ENCODE results near the gene RAMP2.
"Not testable (repeated sequence)": the region's sequence is repeated elsewhere in the genome, so short reads cannot be mapped to it uniquely, and the experiment has no call there.

The RAMP2 gene

GRCh38 chr17:42769964-42770363, 8.9 kb downstream of the RAMP2 start:
- DNase-seq: not testable (repeated sequence)

GRCh38 chr17:42772945-42773289, 11.9 kb downstream of the RAMP2 start:
- no peak for DNase-seq

GRCh38 chr17:42773290-42774035, 12.4 kb downstream of the RAMP2 start, which contains the start of gene VPS25:
Gene VPS25, plus strand, starts transcription at chr17:42773449. Its CDS starts 27 bp downstream, at chr17:42773476.
- no peak for DNase-seq

GRCh38 chr17:42774066-42774745, 13.2 kb downstream of the RAMP2 start:
- no peak for DNase-seq

GRCh38 chr17:42775534-42776098, 14.6 kb downstream of the RAMP2 start:
- no peak for DNase-seq

- no peak for DNase-seq
Observed at GRCh38 chr17:42778570-42778969, 17.5 kb downstream of the RAMP2 start.

GRCh38 chr17:42779304-42779935, 18.4 kb downstream of the RAMP2 start:
- no peak for DNase-seq

GRCh38 chr17:42779936-42780850, 19.2 kb downstream of the RAMP2 start, which contains the start of gene WNK4:
Gene WNK4, plus strand, starts transcription at chr17:42780610. Its CDS starts 89 bp downstream, at chr17:42780699.
- no peak for DNase-seq

- no peak for DNase-seq
Observed at GRCh38 chr17:42780851-42781638, 20.0 kb downstream of the RAMP2 start.

GRCh38 chr17:42781639-42782165, 20.7 kb downstream of the RAMP2 start:
- no peak for DNase-seq

GRCh38 chr17:42782166-42783061, 21.4 kb downstream of the RAMP2 start:
- no peak for DNase-seq

- no peak for DNase-seq
Observed at GRCh38 chr17:42783062-42783790, 22.2 kb downstream of the RAMP2 start.

GRCh38 chr17:42783791-42784138, 22.7 kb downstream of the RAMP2 start:
- no peak for DNase-seq

- no peak for DNase-seq
Observed at GRCh38 chr17:42784409-42784808, 23.4 kb downstream of the RAMP2 start.

- DNase-seq: no peak
Observed at GRCh38 chr17:42784811-42785592, 24.0 kb downstream of the RAMP2 start.

GRCh38 chr17:42787266-42787665, 26.2 kb downstream of the RAMP2 start:
- DNase-seq: no peak

- no peak for DNase-seq
Observed at GRCh38 chr17:42791948-42792347, 30.9 kb downstream of the RAMP2 start.

- no peak for DNase-seq
Observed at GRCh38 chr17:42792545-42792944, 31.5 kb downstream of the RAMP2 start.

GRCh38 chr17:42795061-42795460, 34.0 kb downstream of the RAMP2 start:
- no peak for DNase-seq

All from activated gamma-delta T cell (primary cell).